NCI-H1694 treated with DMSO at 0.1 percent for 48 hours (cell line): ENCODE data around the gene MMP24.
A peak's percentile ranks its signal among the peaks of the same experiment; 100 is the strongest.
"Not testable (repeated sequence)": the region's sequence is repeated elsewhere in the genome, so short reads cannot be mapped to it uniquely, and the experiment has no call there.

Source experiments
- DNase-seq: peaks from one replicate; lab custom pipeline; 2025; lab: John Stamatoyannopoulos, UW

The MMP24 gene

GRCh38 chr20:35216541-35216940, 9.9 kb upstream of the MMP24 start:
- DNase-seq: no peak

- DNase-seq: no peak
Measured at GRCh38 chr20:35223941-35224340, 2.5 kb upstream of the MMP24 start.

- DNase-seq: no peak
Measured at GRCh38 chr20:35224536-35224935, 2.0 kb upstream of the MMP24 start.

GRCh38 chr20:35225319-35226125, 968 bp upstream of the MMP24 start:
- no peak for DNase-seq

- DNase-seq: peak; percentile 3
Measured at GRCh38 chr20:35226884-35227681, 593 bp downstream of the MMP24 start.

GRCh38 chr20:35232575-35232974, 6.1 kb downstream of the MMP24 start:
- no peak for DNase-seq

- no peak for DNase-seq
Measured at GRCh38 chr20:35235881-35236280, 9.4 kb downstream of the MMP24 start.

- DNase-seq: no peak
Measured at GRCh38 chr20:35237486-35237885, 11.0 kb downstream of the MMP24 start.

- DNase-seq: no peak
Measured at GRCh38 chr20:35238170-35238569, 11.7 kb downstream of the MMP24 start.

GRCh38 chr20:35238735-35239134, 12.2 kb downstream of the MMP24 start:
- no peak for DNase-seq

GRCh38 chr20:35240083-35240810, 13.8 kb downstream of the MMP24 start:
- DNase-seq: no peak

- no peak for DNase-seq
Measured at GRCh38 chr20:35240811-35241293, 14.4 kb downstream of the MMP24 start.

- DNase-seq: no peak
Measured at GRCh38 chr20:35243317-35243716, 16.8 kb downstream of the MMP24 start.

- no peak for DNase-seq
Measured at GRCh38 chr20:35243986-35244385, 17.5 kb downstream of the MMP24 start.

- DNase-seq: no peak
Measured at GRCh38 chr20:35246723-35247122, 20.2 kb downstream of the MMP24 start.

GRCh38 chr20:35248641-35249475, 22.4 kb downstream of the MMP24 start:
- peak; percentile 12 for DNase-seq

- no peak for DNase-seq
Measured at GRCh38 chr20:35251613-35251940, 25.1 kb downstream of the MMP24 start.

- no peak for DNase-seq
Measured at GRCh38 chr20:35252037-35252461, 25.6 kb downstream of the MMP24 start.

- not testable (repeated sequence) for DNase-seq
Measured at GRCh38 chr20:35252598-35252997, 26.1 kb downstream of the MMP24 start.

GRCh38 chr20:35253010-35253409, 26.5 kb downstream of the MMP24 start:
- no peak for DNase-seq

- no peak for DNase-seq
Measured at GRCh38 chr20:35254448-35254999, 28.0 kb downstream of the MMP24 start.
